ENCODE data around the gene ACOD1.
"Not testable (repeated sequence)": the region's sequence is repeated elsewhere in the genome, so short reads cannot be mapped to it uniquely, and the experiment has no call there.

Gene ACOD1

GRCh38 chr13:76954538-76954937 lies 6.2 kb downstream of the ACOD1 start:
- DNase-seq = no peak

- no peak for DNase-seq
These were observed 6.9 kb downstream of the ACOD1 start for GRCh38 chr13:76955193-76955592.

- no peak for DNase-seq
These were observed 7.3 kb downstream of the ACOD1 start for GRCh38 chr13:76955661-76956060.

- no peak for DNase-seq
These were observed 10.6 kb downstream of the ACOD1 start for GRCh38 chr13:76958841-76959432.

GRCh38 chr13:76959734-76960133 lies 11.4 kb downstream of the ACOD1 start:
- not testable (repeated sequence) for DNase-seq

- DNase-seq = peak; percentile 88
These were observed 17.6 kb downstream of the ACOD1 start for GRCh38 chr13:76965759-76966421.

- DNase-seq = no peak
These were observed 18.7 kb downstream of the ACOD1 start for GRCh38 chr13:76967031-76967430.

- peak; percentile 65 for DNase-seq
These were observed 19.7 kb downstream of the ACOD1 start for GRCh38 chr13:76968041-76968440.

GRCh38 chr13:76969488-76970365 lies 21.4 kb downstream of the ACOD1 start:
- DNase-seq = no peak

GRCh38 chr13:76971215-76971614 lies 22.9 kb downstream of the ACOD1 start:
- no peak for DNase-seq

- DNase-seq = no peak
These were observed 23.8 kb downstream of the ACOD1 start for GRCh38 chr13:76971851-76972829.

- DNase-seq = no peak
These were observed 25.8 kb downstream of the ACOD1 start for GRCh38 chr13:76973920-76974617.

GRCh38 chr13:76974618-76974975 lies 26.3 kb downstream of the ACOD1 start:
- DNase-seq = no peak

GRCh38 chr13:76975863-76976262 lies 27.6 kb downstream of the ACOD1 start:
- no peak for DNase-seq

GRCh38 chr13:76976490-76976889 lies 28.2 kb downstream of the ACOD1 start:
- no peak for DNase-seq

- DNase-seq = no peak
These were observed 28.6 kb downstream of the ACOD1 start for GRCh38 chr13:76976929-76977328.

GRCh38 chr13:76980075-76980718 lies 31.9 kb downstream of the ACOD1 start:
- peak; percentile 85 for DNase-seq

- no peak for DNase-seq
These were observed 33.8 kb downstream of the ACOD1 start for GRCh38 chr13:76982061-76982460.

GRCh38 chr13:76983676-76984075 lies 35.4 kb downstream of the ACOD1 start:
- no peak for DNase-seq

GRCh38 chr13:76991432-76991795 lies 43.1 kb downstream of the ACOD1 start:
- no peak for DNase-seq

GRCh38 chr13:76991796-76992547 lies 43.7 kb downstream of the ACOD1 start, which contains the start of gene CLN5:
CLN5 (plus strand) TSS chr13:76992081; CDS start chr13:76992099, 18 bp downstream.
- DNase-seq = peak; percentile 93

Measured in right hindlimb (tissue), 1 donor.